Measurements from ENCODE around the gene TPRX1. TPM values are rescaled to one million over a fixed set of nuclear protein-coding genes. Genes with fewer than 3 reads are reported as not detected.

The TPRX1 gene
- total RNA-seq, 2 experiments from 2014 or later = not detected

- H3K36me3 Mint-ChIP-seq (ENCODE audit: low read depth) = peaks cover 63% of the 10 kb centered on the region
- no peaks in the 10 kb centered on the region for H3K9me3 Mint-ChIP-seq
- H3K4me1 Mint-ChIP-seq (ENCODE audit: low read depth) = peaks cover 6% of the 10 kb centered on the region
- no peaks in the 10 kb centered on the region for H3K27me3 Mint-ChIP-seq
- intact Hi-C loops (cut with micrococcal nuclease) = no loop called here
- H3K4me3 Mint-ChIP-seq = no peak overlapping the region
- TF ChIP-seq CTCF (IDR thresholded peaks at IDR 0.05) = no peak
- peak overlapping the region; percentile 36 for H3K27ac Mint-ChIP-seq
- DNase-seq (no peak), ATAC-seq (no peak)
- CTCF ChIA-PET = interaction anchor here (1.1 kb wide), 1 partner anchor 42 kb away, joined by 3 read pairs; the partner anchor contains the start of gene EHD2
- POLR2A ChIA-PET = interaction anchor here (0.6 to 8.2 kb wide), 3 partner anchors 8 to 12 kb away, joined by 3 to 69 read pairs (median 4); partner anchors contain the start of gene NOP53
Observed at GRCh38 chr19:47754206-47755064, 49.9 kb downstream of the TPRX1 start.

GRCh38 chr19:47752440-47753211 is 51.7 kb downstream of the TPRX1 start:
- TF ChIP-seq CTCF (IDR thresholded peaks at IDR 0.05) = no peak
- Mint-ChIP-seq H3K27ac (peak overlapping the region; percentile 26), H3K4me1 (ENCODE audit: low read depth) (peaks cover 18% of the 10 kb centered on the region), H3K4me3 (no peak overlapping the region), H3K27me3 (no peaks in the 10 kb centered on the region), H3K36me3 (ENCODE audit: low read depth) (peaks cover 59% of the 10 kb centered on the region), H3K9me3 (no peaks in the 10 kb centered on the region)
- ATAC-seq = no peak
- no peak for DNase-seq
- intact Hi-C loops (cut with micrococcal nuclease) = no loop called here
- ChIA-PET POLR2A (interaction anchor here (0.9 to 2.4 kb wide), 6 partner anchors 8 to 26 kb away, joined by 3 to 11 read pairs (median 4); partner anchors contain the start of gene SELENOW), CTCF (interaction anchor here (1.4 kb wide), 1 partner anchor 40 kb away, joined by 5 read pairs; the partner anchor contains the start of gene EHD2)

Other genes starting within 250 kb of the TPRX1 start
- gene ZNF541, start 231.4 kb downstream of the TPRX1 start, total RNA-seq = under 1 TPM; 0.29 to 0.41 TPM
- 1 to 10 TPM; 8.7 to 8.8 TPM for gene BICRA, start 195.4 kb downstream of the TPRX1 start, total RNA-seq
- gene EHD2, start 91.1 kb downstream of the TPRX1 start, total RNA-seq = 1 to 10 TPM; 1.1 to 1.4 TPM
- 100 to 1,000 TPM; 300 to 301 TPM for gene NOP53, start 59.0 kb downstream of the TPRX1 start, total RNA-seq
- gene SELENOW, start 25.8 kb downstream of the TPRX1 start, total RNA-seq = 100 to 1,000 TPM; 105 to 106 TPM
- not detected for gene CRX, start 17.4 kb upstream of the TPRX1 start, total RNA-seq
- gene TPRX2, start 54.7 kb upstream of the TPRX1 start, total RNA-seq = not detected
- gene SULT2A1, start 81.8 kb upstream of the TPRX1 start, total RNA-seq = not detected
- gene BSPH1, start 187.6 kb upstream of the TPRX1 start, total RNA-seq = not detected
- not detected for gene ELSPBP1, start 190.1 kb upstream of the TPRX1 start, total RNA-seq
- gene CABP5, start 239.5 kb upstream of the TPRX1 start, total RNA-seq = not detected

Measured in activated CD8-positive, alpha-beta T cell treated with anti-CD3 and anti-CD28 coated beads for 36 hours (primary cell).